Right forelimb (tissue), 1 donor: Measurements from ENCODE around the gene C15orf61.

Source experiments
- DNase-seq: peaks from one replicate; pipeline ENCODE4 v3.0.0-alpha.2; 2018

The C15orf61 gene

GRCh38 chr15:67515090-67515489 lies 5.8 kb upstream of the C15orf61 start:
- no peak for DNase-seq

GRCh38 chr15:67515557-67515956 lies 5.4 kb upstream of the C15orf61 start:
- DNase-seq: no peak

DNA sequence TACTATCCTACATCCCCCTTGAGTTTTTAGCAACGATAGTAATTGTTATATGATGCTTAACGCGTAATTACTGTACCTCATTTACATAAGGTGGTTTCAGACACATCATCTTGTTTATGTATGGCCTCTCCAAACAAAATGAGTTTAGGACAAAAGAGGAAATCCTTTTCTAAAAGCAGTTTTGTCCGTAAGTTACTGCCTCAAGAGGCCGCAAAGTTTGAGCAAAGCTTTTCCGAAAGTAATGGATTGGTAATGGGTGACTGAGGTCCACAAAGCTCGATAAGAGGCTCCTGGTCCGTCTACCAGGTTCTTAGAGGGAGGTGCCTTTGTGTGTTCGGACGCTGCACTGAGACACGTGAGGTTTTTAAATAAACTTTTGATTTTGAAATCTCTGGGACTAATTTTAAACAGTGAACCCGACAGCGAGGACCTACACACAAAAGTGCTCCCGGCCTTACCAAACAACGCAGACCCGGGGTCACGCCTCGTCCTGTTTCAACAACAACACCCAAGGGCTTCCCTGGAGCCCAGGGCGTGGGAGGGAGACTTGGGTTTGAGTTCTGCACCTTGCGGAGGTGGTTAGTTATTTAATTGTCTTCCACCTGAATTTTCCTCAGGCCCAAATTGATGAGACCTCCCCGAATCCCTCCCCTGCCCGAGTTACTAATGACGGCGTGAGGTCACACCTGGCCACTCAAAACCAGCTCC lies 456 bp upstream of the C15orf61 start:
- DNase-seq: no peak

DNA sequence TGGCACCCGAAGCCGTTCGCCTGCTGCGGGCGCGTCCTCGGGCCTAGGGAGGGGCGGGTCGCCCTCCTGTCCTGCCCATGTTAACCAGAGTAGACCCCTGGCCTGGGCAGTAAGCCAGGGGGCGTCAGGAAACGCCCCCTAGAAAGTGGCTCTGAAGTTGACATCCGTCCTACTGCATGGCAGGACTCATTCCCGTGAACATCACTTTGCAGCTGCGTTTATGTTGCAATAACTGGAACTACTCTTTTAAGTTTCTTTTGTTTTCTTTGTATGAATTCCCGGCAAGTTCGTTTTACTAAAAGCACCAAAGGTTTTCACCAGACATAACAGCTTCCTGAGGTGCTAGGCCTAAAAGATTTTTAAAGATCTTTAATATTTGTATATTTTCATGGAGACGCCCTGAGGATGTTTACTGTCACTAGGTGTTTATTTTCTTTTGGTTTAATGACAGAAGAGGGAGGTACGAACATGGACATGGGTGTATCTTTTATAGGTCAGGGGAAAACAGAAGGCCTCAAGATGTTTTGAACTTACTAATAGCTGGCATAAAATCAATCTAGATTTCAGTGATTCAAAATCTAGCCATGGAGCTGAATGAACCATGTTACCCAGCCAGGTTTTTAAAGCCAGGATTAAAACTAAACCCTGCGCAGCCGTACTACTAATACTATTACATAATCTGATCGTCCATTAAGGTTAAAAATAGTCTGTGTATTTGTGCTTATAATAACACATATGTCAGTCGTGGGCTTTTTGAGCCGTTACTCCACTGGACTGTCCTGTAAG lies 1.0 kb downstream of the C15orf61 start:
- no peak for DNase-seq

DNA sequence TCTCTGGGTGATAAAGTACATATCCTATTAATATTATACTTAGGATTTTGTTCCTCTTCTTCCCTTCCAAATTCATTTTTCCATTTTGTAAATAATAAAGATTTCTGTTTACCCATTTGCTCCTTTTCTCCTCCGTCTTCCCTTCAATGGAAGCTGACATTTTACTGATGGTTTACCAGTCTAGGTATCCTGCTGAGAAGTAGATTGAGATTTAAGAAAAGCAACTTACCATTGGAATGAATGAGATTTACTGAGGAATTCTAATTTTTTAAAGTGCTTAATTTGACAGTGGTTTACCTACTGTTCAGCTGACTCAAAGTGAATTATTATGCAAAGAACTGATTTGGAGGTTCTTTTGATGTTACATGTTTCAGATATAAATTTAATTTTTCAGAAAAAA lies 2.4 kb downstream of the C15orf61 start:
- no peak for DNase-seq

DNA sequence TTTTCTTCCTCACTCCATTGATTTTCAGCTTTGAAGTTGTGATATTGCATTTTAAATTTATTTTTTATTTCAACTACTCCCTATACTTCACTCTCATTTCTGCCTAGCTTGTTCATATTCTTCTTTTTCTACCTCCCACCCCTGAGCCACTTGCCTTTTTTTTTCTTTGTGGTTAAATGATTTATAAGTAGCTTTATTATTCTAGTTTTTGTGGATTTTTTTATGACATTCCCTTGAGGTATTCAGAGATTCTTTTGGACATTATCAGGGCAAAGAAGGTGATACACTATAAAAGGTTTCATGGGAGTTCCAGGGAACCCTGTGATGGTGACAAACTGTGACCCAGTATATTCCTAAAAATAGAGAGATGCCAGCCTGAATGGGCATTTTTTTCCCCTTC lies 3.3 kb downstream of the C15orf61 start:
- DNase-seq: no peak

GRCh38 chr15:67528513-67528912 lies 7.6 kb downstream of the C15orf61 start:
- DNase-seq: no peak

- no peak for DNase-seq
Observed at GRCh38 chr15:67531379-67531914, 10.5 kb downstream of the C15orf61 start.

DNA sequence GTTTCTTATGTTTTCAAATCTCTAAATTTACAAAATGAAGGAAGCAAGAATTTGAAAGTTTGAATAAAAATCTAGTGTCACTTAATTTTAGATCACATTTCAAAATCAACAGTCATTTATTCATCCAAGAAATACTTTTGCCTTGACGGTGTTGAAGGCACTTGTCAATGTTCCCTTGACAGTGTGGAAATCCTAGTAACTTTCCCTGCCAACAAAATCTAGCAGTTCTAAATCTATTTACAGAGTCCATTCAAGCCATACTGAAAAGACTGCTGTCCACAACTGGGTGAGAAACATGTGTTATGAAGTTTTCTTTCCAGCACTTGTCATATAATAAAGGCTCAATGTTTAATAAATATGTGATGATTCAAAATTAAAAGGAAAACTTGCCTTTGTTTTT lies 12.9 kb downstream of the C15orf61 start:
- no peak for DNase-seq

GRCh38 chr15:67534360-67534759 lies 13.4 kb downstream of the C15orf61 start:
- DNase-seq: no peak

DNA sequence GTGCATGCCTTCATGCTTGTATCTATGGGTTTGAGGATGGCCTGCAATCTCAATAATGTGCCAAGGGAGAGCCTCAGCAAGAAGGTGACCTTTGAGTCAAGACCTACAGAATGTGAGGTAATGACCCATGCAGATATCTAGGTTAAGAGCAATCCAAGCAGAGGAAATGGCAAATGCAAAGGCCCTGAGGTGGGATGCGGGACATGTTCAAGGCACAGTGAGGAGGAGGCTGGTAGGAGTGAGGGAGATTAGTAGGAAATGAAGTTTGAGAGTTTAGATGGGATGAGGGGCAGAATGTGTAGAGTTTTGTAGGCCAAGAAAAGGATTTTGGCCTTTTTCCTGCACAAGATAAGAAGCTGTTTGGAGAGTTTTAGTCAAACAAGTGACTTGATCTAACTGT lies 16.8 kb downstream of the C15orf61 start:
- DNase-seq: no peak

- DNase-seq: peak; percentile 90
Observed at GRCh38 chr15:67542420-67543347, 21.8 kb downstream of the C15orf61 start, which contains the start of gene MAP2K5. MAP2K5 (plus strand) TSS chr15:67542703; CDS start chr15:67543336, 633 bp downstream.

DNA sequence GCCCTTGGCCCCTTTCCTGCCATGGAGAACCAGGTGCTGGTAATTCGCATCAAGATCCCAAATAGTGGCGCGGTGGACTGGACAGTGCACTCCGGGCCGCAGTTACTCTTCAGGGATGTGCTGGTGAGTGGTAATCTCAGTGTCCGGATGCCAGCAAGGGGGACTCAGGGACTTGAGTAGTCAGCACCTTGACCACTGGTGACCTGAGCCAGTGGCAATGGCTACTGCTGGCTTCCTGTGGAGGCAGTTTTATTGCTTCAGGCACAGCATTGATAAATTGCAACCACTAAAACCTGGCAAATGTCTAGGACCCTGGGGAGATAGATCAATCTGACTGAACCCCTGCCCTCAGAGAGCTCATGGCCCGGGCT lies 22.4 kb downstream of the C15orf61 start:
- no peak for DNase-seq

GRCh38 chr15:67544475-67544874 lies 23.5 kb downstream of the C15orf61 start:
- no peak for DNase-seq

DNA sequence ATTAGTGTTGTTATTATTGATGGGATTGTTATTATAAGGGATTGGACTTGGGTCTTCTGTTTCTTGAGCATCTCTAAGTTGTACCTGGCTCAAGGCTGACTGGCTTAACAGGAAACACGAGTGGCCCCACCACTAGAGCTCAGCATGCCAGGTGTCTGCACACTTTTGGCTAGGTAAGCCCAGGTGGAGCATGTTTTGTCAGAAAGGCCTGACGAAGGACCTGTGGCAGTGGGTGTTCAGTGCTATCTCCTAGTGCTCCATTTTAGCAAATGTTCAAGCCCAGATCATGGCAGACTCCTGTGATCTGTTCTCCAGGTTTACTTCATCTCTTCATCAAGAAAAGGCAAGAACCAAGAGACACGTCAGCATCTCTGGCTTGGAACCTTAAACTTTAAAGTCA lies 24.9 kb downstream of the C15orf61 start:
- no peak for DNase-seq

DNA sequence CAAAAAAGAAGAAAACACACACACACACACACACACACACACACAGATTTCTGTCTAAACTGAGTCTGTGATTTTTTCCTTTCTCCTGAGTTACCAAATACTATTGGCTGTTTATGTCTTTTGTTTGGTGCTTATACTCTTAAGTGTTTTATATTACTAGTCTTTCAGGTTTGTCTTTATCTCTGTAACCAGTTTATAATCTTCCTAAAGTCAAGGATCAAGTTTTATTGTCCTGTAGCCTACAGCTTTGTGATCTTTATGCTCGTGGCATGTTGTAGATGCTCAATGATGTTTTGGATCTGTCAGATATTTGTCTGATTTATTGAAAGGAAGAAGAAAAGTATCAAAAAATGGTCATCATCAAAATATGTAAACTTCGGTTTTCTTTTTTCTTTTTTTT lies 26.1 kb downstream of the C15orf61 start:
- no peak for DNase-seq

- no peak for DNase-seq
Observed at GRCh38 chr15:67547836-67548235, 26.9 kb downstream of the C15orf61 start.

- no peak for DNase-seq
Observed at GRCh38 chr15:67548236-67548852, 27.4 kb downstream of the C15orf61 start.

DNA sequence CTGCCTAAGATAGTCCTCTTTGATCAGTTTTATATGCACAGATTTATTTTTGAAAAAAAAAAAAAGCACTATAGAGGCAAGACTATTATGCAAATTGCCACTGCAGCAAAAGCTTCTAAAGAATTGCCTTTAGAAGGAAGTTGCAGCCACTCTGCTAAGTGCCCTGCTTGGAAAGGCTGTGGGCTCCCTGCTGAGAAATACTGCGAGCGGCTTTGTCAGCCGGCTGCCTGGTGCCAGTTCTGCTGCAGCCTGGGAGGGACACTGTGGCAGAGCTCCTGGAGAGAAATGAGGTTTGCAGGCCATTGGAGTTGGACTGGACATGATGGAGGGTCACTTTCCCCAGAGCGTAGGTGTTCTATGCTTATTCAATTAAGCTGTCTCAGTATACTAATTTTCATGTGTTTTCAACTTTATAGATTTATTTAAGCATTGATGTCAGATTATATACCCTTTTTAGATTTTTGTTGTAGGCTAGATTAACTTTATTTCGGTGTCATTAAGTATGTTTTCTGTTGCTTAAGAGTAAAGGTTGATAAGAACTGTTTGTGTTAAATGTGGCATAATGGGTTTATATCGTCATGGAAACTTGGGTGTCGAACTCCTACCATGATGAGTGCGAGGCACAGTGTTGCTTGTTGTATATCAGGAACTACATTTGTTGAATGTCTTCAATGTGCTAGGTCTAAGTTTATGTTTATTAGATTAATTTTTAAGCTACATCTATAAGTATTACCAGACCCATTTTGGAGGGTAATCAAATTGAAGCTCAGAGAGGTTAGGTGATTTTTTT lies 28.1 kb downstream of the C15orf61 start:
- peak; percentile 54 for DNase-seq

- no peak for DNase-seq
Observed at GRCh38 chr15:67549736-67550135, 28.8 kb downstream of the C15orf61 start.

DNA sequence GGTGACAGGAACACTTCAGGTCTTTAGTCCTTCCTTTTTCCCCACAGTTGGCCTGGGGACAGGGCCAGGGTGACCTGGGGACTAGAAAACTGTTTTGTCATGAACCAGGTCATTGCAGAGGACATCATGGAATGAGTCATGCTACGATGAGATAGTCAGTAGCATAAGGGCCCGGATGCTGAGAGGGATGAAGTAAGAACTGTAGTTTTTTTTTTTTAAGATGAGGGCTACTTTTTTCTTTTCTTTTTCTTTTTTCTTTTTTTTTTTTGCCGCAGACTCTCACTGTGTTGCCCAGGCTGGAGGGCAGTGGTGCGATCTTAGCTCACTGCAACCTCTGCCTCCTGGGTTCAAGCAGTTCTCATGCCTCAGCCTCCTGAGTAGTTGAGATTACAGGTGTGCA lies 29.6 kb downstream of the C15orf61 start:
- no peak for DNase-seq
